ENCODE results near the gene HM13. TPM values are rescaled to one million over a fixed set of nuclear protein-coding genes. Genes with fewer than 3 reads are reported as not detected.
"Not testable (repeated sequence)": the region's sequence is repeated elsewhere in the genome, so short reads cannot be mapped to it uniquely, and the experiment has no call there.

HM13 gene
- 100 to 1,000 TPM; 265 to 332 (median 284) TPM for total RNA-seq (2021; fragmentation: NEBNext Ultra II Directional; extraction: Animal tissue kit (Norgen Biotek cat#: 25700))
- long read RNA-seq, transcript HM13-201 (13 exons, 1,809 nt): minor isoform, 15 of 598 reads
- long read RNA-seq, transcript HM13-202 (12 exons, 1,606 nt): major isoform, 502 of 598 reads
- long read RNA-seq, partial matches to known transcripts: 23 of 598 reads
- long read RNA-seq, other reads (novel, unspliced or antisense): 48 of 598 reads

GRCh38 chr20:31514154-31515071, at the start of gene HM13:
HM13 (plus strand) TSS chr20:31514442; CDS start chr20:31514552, 110 bp downstream.
- TF ChIP-seq CTCF (IDR thresholded peaks at IDR 0.05): peak; percentile 99
- peaks cover 3% of the 10 kb centered on the region for H3K36me3 Mint-ChIP-seq (ENCODE audit: low read depth)
- H3K4me3 Mint-ChIP-seq: no peak within 1 kb of the TSS; the same call in 1 of the 2 replicates
- H3K9me3 Mint-ChIP-seq: no peaks in the 10 kb centered on the region
- peak; percentile 87 for DNase-seq
- peak within 1 kb of the TSS; percentile 81 for H3K27ac Mint-ChIP-seq
- peaks cover 7% of the 10 kb centered on the region for H3K4me1 Mint-ChIP-seq (ENCODE audit: low read depth)
- peaks cover under 1% of the 10 kb centered on the region for H3K27me3 Mint-ChIP-seq (ENCODE audit: insufficient read depth)

GRCh38 chr20:31470946-31471345, 43.3 kb upstream of the HM13 start:
- DNase-seq; H3K27ac Mint-ChIP-seq; H3K4me3 Mint-ChIP-seq; H3K36me3 Mint-ChIP-seq (ENCODE audit: low read depth); H3K9me3 Mint-ChIP-seq; H3K4me1 Mint-ChIP-seq (ENCODE audit: low read depth): not testable (repeated sequence)
- H3K27me3 Mint-ChIP-seq (ENCODE audit: insufficient read depth): peaks cover 22% of the 10 kb centered on the region

GRCh38 chr20:31472395-31473330, 41.6 kb upstream of the HM13 start:
- no peak overlapping the region for H3K27ac Mint-ChIP-seq
- H3K9me3 Mint-ChIP-seq: peaks cover 5% of the 10 kb centered on the region; the same call in 1 of the 2 replicates
- DNase-seq: no peak

GRCh38 chr20:31473331-31474096, 40.7 kb upstream of the HM13 start:
- DNase-seq: no peak
- no peak for TF ChIP-seq CTCF (IDR thresholded peaks at IDR 0.05)
- H3K4me1 Mint-ChIP-seq (ENCODE audit: low read depth): 0 out of 2 replicates have a peak, but pooled peaks cover 6% of the 10 kb centered on the region
- peaks cover 25% of the 10 kb centered on the region for H3K27me3 Mint-ChIP-seq (ENCODE audit: insufficient read depth)
- peaks cover 5% of the 10 kb centered on the region; the same call in 1 of the 2 replicates for H3K9me3 Mint-ChIP-seq
- H3K27ac Mint-ChIP-seq: no peak overlapping the region
- no peaks in the 10 kb centered on the region for H3K36me3 Mint-ChIP-seq (ENCODE audit: low read depth)
- no peak overlapping the region for H3K4me3 Mint-ChIP-seq

More at GRCh38 chr20:31472395-31473330, 41.6 kb upstream of the HM13 start:
- Mint-ChIP-seq H3K27me3 (ENCODE audit: insufficient read depth) (peaks cover 29% of the 10 kb centered on the region), H3K36me3 (ENCODE audit: low read depth) (no peaks in the 10 kb centered on the region), H3K4me3 (no peak overlapping the region), H3K4me1 (ENCODE audit: low read depth) (0 out of 2 replicates have a peak, but pooled peaks cover 6% of the 10 kb centered on the region)
- no peak for TF ChIP-seq CTCF (IDR thresholded peaks at IDR 0.05)

GRCh38 chr20:31474097-31474436, 40.2 kb upstream of the HM13 start:
- DNase-seq: no peak
- peaks cover 5% of the 10 kb centered on the region; the same call in 1 of the 2 replicates for H3K9me3 Mint-ChIP-seq
- no peaks in the 10 kb centered on the region for H3K36me3 Mint-ChIP-seq (ENCODE audit: low read depth)
- H3K27me3 Mint-ChIP-seq (ENCODE audit: insufficient read depth): peaks cover 25% of the 10 kb centered on the region
- no peak for TF ChIP-seq CTCF (IDR thresholded peaks at IDR 0.05)
- no peak overlapping the region for H3K27ac Mint-ChIP-seq
- 0 out of 2 replicates have a peak, but pooled peaks cover 6% of the 10 kb centered on the region for H3K4me1 Mint-ChIP-seq (ENCODE audit: low read depth)
- no peak overlapping the region for H3K4me3 Mint-ChIP-seq
